ENCODE measurements around the gene OSBPL6. TPM values are rescaled to one million over a fixed set of nuclear protein-coding genes. Genes with fewer than 3 reads are reported as not detected.
"Not testable (repeated sequence)": the region's sequence is repeated elsewhere in the genome, so short reads cannot be mapped to it uniquely, and the experiment has no call there.

Gene OSBPL6
- total RNA-seq, 1 donor from 2014 or later: 5.3 TPM

DNA sequence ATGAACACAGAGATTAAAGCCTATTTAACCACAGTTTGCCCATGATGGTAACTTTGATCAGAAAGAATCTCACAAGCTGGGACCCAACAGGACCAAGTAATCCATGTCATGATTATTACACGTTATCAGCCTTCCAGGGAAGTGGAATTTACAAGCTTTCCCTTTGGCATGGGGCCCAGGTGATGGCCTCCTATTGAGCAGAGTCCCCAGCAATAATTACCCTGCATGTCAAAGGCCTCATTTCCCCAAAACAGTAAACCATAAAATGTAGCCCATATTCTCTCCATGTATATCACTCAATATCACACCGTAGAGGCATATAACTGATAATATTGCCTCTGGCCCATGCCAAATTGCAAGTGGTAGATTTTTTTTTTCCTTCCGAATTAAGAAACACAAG, 217.7 kb downstream of the OSBPL6 start:
- no peaks in the 10 kb centered on the region for H3K27me3 ChIP-seq (ENCODE audit: control insufficient read depth, insufficient read depth, low read length)
- TF ChIP-seq, protein P1, sequence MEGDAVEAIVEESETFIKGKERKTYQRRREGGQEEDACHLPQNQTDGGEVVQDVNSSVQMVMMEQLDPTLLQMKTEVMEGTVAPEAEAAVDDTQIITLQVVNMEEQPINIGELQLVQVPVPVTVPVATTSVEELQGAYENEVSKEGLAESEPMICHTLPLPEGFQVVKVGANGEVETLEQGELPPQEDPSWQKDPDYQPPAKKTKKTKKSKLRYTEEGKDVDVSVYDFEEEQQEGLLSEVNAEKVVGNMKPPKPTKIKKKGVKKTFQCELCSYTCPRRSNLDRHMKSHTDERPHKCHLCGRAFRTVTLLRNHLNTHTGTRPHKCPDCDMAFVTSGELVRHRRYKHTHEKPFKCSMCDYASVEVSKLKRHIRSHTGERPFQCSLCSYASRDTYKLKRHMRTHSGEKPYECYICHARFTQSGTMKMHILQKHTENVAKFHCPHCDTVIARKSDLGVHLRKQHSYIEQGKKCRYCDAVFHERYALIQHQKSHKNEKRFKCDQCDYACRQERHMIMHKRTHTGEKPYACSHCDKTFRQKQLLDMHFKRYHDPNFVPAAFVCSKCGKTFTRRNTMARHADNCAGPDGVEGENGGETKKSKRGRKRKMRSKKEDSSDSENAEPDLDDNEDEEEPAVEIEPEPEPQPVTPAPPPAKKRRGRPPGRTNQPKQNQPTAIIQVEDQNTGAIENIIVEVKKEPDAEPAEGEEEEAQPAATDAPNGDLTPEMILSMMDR (IDR thresholded peaks at IDR 0.05; ENCODE audit: insufficient read depth, low read length, severe bottlenecking): no peak
- DNase-seq (ENCODE audit: low read depth) (no peak), FAIRE-seq (no peak)
- H3K4me3 ChIP-seq (ENCODE audit: low read depth, low read length): no peak overlapping the region
- no peaks in the 10 kb centered on the region for H3K36me3 ChIP-seq (ENCODE audit: control insufficient read depth, insufficient read depth, low read length)

DNA sequence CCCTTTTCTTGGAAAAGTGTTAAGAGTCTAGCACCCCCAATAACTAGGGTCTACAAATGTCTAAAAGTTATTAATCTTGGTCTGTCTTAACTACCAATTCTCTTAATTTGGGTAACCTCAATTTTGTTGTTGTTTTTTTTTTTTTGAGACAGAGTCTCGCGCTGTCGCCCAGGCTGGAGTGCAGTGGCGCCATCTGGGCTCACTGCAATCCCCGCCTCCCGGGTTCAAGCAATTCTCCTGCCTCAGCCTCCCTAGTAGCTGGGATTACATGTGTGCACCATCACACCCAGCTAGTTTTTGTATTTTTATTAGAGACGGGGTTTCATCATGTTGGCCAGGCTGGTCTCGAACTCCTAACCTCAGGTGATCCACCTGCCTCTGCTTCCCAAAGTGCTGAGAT, 218.1 kb downstream of the OSBPL6 start:
- not testable (repeated sequence) for DNase-seq (ENCODE audit: low read depth); FAIRE-seq; H3K4me3 ChIP-seq (ENCODE audit: low read depth, low read length); H3K36me3 ChIP-seq (ENCODE audit: control insufficient read depth, insufficient read depth, low read length); H3K27me3 ChIP-seq (ENCODE audit: control insufficient read depth, insufficient read depth, low read length)

DNA sequence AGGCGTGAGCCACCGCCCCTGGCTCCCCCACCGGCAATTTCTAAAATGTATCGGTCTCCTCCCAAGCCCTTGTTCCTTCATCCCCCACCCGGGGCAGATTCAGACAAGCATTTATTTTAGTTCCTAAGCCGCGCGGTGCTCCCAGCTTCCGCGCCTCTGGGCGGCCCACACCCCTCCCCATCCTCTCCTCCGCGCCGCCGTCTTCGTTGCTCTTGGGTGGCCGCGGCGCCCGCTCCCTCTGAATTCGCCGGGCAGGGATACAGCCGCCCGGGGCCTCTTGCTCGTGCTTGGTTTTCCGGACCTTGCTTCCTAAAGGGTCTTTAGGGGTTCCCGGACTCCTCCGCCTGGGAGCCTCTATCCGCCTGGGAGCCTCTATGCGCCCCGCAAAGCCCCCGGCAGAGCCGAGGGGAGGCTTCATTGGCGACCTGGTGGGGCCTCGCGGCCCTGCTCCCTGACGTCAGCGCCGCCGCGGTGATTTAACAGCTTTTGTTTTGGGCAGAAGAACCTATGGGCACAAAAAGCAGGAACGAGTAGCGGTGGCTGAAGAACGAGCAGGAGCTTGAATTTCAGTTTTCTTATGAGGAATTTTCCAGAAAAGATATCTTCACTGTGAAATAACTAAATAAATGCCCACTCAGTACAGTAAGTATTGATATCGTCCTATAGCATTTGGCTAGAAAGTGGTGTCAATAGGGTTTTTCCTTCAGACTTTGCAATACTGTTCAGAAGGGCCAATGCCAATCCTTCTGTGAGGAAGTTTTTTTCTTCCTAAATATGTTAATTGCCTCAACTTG, 219.4 kb downstream of the OSBPL6 start:
- H3K27me3 ChIP-seq (ENCODE audit: control insufficient read depth, insufficient read depth, low read length): no peaks in the 10 kb centered on the region
- peak; percentile 50 for DNase-seq (ENCODE audit: low read depth)
- H3K36me3 ChIP-seq (ENCODE audit: control insufficient read depth, insufficient read depth, low read length): no peaks in the 10 kb centered on the region
- TF ChIP-seq, protein P1 (IDR thresholded peaks at IDR 0.05; ENCODE audit: insufficient read depth, low read length, severe bottlenecking): no peak
- no peak for FAIRE-seq
- H3K4me3 ChIP-seq (ENCODE audit: low read depth, low read length): peak overlapping the region; percentile 56

DNA sequence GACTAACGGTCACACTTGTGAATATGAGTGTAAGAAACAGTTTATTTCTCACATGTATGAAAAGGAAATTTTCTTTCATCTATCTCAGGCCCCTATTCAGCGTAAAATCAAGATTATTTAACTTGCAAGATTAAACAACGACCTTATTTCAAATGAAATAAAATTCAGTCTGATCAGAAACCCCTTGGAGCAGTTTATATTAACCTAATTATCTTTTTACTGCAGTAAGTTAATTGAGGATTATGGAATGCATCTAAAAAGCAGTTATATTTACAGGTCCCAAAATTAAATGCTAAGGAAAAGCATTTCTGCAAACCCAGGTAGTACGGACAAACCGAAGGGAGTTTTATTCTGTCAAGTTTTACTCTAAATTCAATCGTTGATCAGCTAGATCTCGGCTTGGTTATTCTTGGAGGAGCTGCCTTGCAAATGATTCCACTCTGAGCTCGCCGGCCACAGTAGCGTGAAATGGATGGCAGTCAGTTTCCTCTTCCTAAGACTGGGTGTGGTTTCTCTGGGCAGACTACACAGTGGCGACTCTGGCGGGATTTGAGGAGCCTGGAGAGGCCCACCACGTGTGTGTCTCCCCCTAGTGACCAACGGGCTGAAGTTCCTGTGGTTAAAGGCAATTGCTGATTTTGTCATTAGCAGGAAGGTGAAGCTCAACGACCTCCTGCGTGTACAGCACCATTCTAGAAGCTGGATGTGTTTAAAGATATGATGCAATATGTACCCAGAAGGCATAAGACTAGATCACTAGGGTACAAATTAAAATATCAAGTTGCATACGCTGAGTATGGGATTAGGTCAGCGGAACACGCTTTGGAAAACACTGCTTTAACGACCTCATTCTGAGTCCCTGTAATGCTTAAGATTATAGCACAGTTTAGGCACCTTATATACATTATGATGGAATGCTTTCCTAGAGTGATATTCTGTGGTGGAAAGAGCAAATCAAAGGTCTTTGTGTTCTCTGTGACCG, 220.2 kb downstream of the OSBPL6 start:
- DNase-seq (ENCODE audit: low read depth): peak; percentile 91
- TF ChIP-seq, protein P1 (IDR thresholded peaks at IDR 0.05; ENCODE audit: insufficient read depth, low read length, severe bottlenecking): peak; percentile 92
- Histone ChIP-seq H3K4me3 (ENCODE audit: low read depth, low read length) (peak overlapping the region; percentile 56), H3K36me3 (ENCODE audit: control insufficient read depth, insufficient read depth, low read length) (no peaks in the 10 kb centered on the region), H3K27me3 (ENCODE audit: control insufficient read depth, insufficient read depth, low read length) (no peaks in the 10 kb centered on the region)
- no peak for FAIRE-seq

DNA sequence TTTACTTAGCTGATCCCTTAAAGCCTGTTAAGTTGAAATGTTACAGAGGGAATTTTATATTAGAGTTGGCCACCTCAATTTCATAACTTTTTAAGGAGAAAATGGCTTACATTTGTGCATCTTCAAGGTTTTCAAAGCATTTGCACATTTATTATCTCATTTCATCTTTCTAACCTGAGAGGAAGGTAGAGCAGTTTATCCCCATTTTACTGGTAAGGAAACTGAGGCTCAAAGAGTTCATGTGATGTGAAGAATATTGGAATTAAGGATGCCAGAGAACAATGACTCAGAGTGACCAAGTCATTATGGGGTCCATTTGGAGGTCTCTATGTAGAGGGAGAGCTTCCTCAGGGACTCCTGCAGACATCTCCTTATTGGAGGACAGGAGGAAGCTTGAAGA, 221.7 kb downstream of the OSBPL6 start:
- TF ChIP-seq, protein P1 (IDR thresholded peaks at IDR 0.05; ENCODE audit: insufficient read depth, low read length, severe bottlenecking): no peak
- Histone ChIP-seq H3K4me3 (ENCODE audit: low read depth, low read length) (no peak overlapping the region), H3K27me3 (ENCODE audit: control insufficient read depth, insufficient read depth, low read length) (no peaks in the 10 kb centered on the region), H3K36me3 (ENCODE audit: control insufficient read depth, insufficient read depth, low read length) (no peaks in the 10 kb centered on the region)
- no peak for DNase-seq (ENCODE audit: low read depth)
- no peak for FAIRE-seq

DNA sequence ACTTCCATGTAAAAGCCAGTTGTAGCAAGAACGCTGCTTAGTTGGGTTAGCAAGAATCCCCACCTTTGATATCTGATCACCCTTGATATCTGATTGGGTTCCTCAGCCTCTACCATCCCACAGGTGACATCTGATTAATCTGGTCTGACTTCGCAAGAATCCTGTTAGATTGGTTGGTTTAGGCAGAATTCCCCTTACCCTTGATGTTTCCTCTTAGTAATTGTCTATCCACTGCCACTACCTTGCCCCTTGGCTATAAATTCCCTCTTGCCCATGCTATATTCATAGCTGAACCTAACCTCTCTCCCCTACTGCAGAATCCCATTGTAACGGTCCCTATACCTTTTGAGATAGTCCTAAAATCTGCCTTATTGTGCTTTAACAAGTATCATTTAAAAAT, 223.6 kb downstream of the OSBPL6 start:
- TF ChIP-seq, protein P1 (IDR thresholded peaks at IDR 0.05; ENCODE audit: insufficient read depth, low read length, severe bottlenecking): no peak
- Histone ChIP-seq H3K27me3 (ENCODE audit: control insufficient read depth, insufficient read depth, low read length) (no peaks in the 10 kb centered on the region), H3K4me3 (ENCODE audit: low read depth, low read length) (no peak overlapping the region), H3K36me3 (ENCODE audit: control insufficient read depth, insufficient read depth, low read length) (no peaks in the 10 kb centered on the region)
- DNase-seq (ENCODE audit: low read depth): peak; percentile 43
- no peak for FAIRE-seq
